G401 (cell line): ENCODE data around the gene KCNJ6. TPM values are rescaled to one million over a fixed set of nuclear protein-coding genes. Genes with fewer than 3 reads are reported as not detected.

Experiments used
- DNase-seq: peaks from one replicate; pipeline ENCODE4 v3.0.0-alpha.2; 2015; ENCODE audit warnings: low spot score
- in situ Hi-C: cut with HindIII; loops from 2 replicates; pipeline ENCODE4 v1.10.0; 2016; ENCODE audit warnings: low sequenced_read_pairs, mixed read lengths
- total RNA-seq: library from RNA; depleted of rRNA; stranded (reverse); fragments of >200 nt; shearing (Covaris generic); gene quantifications from 2 replicates; pipeline ENCODE4 v1.2.3, GENCODE V29; 2014

Gene KCNJ6
- total RNA-seq, 1 experiment from 2014 or later = not detected

GRCh38 chr21:37835481-37835880 is 80.8 kb downstream of the KCNJ6 start:
- DNase-seq = no peak
- in situ Hi-C loops = no loop called here

DNA sequence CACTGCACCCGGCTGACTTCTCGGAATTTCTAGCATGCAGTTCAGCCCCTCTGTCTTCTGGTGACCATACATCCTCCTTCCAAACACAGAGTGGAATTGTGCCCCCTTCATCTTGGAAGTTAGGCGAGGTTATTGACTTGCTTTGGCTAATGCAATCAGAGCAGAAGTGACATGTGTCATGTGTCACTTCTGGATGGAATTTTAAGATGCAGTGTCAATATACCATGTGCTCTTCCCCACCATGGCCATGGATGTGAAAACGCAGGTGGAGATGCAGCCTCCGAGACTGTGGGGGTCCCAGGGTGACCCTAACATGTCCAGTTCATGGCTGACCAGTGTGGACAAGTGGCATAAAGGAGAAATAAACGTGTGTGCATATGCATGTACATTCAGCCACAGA is 83.0 kb downstream of the KCNJ6 start:
- in situ Hi-C loops = no loop called here
- no peak for DNase-seq

DNA sequence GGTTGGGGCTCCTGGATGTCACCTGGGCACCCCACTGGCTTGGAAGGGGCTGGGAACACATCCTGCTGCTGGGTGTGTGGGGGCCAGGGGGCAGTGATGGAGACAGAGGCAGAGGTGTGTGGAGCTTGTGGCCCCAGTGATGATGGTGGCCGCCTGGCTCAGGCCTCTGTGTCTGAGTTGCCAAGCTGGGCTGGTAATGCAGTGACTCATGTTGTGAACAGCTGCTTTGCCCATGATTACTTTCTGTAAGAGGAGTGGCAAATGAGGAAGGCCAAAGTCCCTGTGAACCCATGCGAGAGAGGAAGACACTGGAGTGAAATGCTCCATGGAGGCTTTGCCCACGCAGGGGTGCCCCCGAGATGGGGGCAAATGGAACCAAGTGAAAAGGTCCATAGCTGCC is 86.8 kb downstream of the KCNJ6 start:
- DNase-seq = no peak
- in situ Hi-C loops = no loop called here

- DNase-seq = no peak
- in situ Hi-C loops = no loop called here
Measured at GRCh38 chr21:37828991-37829390, 87.3 kb downstream of the KCNJ6 start.

DNA sequence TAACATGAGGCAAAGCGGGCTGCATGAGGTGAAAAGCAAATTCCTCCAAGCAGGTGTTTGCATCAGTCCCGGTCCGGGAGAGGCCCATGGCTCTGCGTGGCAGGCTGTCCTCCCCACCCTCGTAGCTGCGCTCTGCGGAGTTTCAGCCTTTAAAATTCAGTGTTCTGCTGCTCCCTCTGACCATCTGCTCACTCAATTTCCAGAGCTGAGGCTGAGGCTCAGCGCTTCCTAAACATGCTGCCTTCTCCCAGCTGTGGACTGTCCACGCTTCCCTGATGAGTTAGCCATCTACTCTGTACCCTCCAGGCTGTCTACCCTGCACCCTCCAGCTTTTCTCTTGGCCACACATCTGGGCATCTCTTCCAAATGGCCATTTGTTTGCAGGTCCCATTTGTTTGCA is 87.7 kb downstream of the KCNJ6 start:
- DNase-seq = peak; percentile 70
- in situ Hi-C loops = no loop called here

DNA sequence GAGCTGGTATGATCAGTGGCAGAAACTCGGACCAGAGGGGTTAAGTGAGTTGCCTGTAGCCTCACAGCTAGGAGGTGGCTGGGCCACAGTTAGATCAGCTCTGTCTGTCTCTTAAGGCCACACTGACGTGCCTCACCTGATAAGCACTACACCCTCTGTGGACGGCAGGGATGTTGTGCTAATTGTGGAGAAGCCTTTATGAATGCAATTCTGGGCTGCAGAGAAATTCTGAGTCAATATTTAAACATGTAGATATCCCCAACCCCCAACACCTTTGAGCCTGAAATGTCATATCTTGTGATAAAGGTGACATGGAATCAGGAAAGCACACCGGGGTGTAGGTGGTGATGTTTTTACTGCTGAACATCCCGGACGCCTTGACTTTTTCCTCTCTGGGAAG is 88.3 kb downstream of the KCNJ6 start:
- in situ Hi-C loops = no loop called here
- DNase-seq = no peak

GRCh38 chr21:37821786-37822450 is 94.3 kb downstream of the KCNJ6 start:
- in situ Hi-C loops = no loop called here
- no peak for DNase-seq

DNA sequence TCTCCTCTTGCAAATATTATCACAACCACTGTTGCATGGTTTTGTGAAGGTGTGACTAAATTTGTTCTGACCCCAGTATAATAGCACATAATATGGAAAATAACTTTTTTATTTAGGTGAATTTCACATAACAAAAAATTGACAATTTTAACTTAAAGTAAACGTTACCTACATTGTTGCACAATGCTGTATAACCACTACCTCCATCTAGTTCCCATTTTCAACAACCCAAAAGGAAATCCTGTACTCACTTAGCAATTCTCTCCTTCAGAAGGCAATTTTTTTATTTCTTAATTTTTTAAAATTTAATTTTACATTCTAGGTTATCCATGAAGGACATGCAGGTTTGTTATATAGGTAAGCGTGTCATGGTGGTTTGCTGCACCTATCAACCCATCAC is 95.2 kb downstream of the KCNJ6 start:
- no peak for DNase-seq
- in situ Hi-C loops = no loop called here

DNA sequence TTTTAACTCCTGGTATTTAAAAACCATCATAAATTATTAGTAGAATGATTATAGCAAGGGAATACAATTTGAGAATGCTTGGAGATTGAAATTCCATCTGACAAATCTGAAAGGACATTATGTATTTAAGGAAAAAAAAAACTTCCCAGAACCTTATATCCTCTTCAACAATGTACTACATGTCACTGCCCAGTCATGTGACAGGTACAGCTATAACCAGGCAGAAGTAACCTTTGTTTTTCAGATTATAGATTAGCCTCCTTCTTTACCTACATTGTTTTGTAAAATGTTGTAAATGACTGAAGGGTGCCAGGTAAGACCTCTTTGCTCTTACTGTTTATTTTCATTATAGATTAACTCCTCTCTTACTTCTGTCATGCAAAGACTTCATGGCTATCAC is 96.9 kb downstream of the KCNJ6 start:
- in situ Hi-C loops = no loop called here
- DNase-seq = no peak

GRCh38 chr21:37817242-37817641 is 99.0 kb downstream of the KCNJ6 start:
- in situ Hi-C loops = no loop called here

GRCh38 chr21:37815893-37816292 is 100.4 kb downstream of the KCNJ6 start:
- in situ Hi-C loops = no loop called here
- DNase-seq = peak; percentile 10

More at GRCh38 chr21:37817242-37817641, 99.0 kb downstream of the KCNJ6 start:
- no peak for DNase-seq

DNA sequence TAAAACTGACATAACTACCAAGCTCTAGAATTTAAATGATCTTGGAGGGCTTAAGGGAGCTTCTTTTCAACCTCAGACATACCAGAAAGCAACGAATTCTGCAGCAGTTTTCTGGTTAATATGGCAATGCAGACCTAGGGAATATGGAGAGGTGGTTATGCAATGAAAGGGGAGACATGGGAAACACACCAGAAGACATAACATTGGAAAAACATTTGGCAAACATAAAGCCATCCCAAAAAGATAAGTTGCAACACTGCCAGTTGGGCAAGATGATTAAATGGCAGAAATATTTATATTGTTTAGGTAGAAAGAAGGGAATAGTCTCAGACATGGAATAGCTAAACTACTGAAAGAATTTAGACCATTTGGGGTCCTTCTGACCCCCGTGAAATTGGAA is 104.5 kb downstream of the KCNJ6 start:
- no peak for DNase-seq
- in situ Hi-C loops = no loop called here

GRCh38 chr21:37808261-37808660 is 108.0 kb downstream of the KCNJ6 start:
- in situ Hi-C loops = no loop called here

DNA sequence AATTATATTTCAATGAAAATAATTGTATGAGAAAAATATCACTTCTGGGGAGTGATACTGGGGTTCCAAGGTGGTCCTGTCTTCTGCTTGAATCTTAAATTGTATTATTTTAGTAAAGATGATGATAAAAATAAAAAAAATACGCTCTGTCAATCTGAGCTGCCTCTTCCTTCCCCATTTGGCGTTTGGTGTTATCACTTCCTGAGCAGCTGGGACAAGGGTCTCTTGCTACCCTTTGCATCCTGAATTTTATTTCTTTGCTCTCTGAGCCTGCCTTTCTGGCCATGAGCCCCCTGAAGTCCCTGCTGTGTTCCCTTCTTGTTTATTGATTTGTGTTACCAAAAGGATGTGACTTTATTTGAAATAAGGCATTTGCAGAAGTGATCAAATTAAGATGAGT is 111.0 kb downstream of the KCNJ6 start:
- DNase-seq = no peak
- in situ Hi-C loops = no loop called here

More at GRCh38 chr21:37808261-37808660, 108.0 kb downstream of the KCNJ6 start:
- DNase-seq = no peak

DNA sequence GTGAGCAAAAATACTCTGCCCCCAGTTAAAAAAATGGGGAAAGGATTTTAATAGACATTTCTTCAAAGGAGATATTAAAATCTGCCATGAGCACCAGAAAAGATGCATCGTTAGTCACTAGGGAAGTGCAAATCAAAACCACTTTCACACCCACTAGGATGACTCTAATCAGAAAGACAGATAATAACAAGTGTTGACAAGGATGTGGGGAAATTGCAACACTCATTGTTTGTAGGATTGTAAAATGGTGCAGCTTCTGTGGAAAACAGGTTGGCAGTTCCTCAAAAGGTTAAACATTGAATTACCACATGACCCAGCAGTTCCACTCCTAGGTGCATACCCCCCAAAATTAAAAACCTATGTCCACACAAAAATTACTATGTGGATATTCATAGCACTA is 112.3 kb downstream of the KCNJ6 start:
- DNase-seq = no peak
- in situ Hi-C loops = no loop called here

- no peak for DNase-seq
Measured at GRCh38 chr21:37803101-37803651, 113.1 kb downstream of the KCNJ6 start.

DNA sequence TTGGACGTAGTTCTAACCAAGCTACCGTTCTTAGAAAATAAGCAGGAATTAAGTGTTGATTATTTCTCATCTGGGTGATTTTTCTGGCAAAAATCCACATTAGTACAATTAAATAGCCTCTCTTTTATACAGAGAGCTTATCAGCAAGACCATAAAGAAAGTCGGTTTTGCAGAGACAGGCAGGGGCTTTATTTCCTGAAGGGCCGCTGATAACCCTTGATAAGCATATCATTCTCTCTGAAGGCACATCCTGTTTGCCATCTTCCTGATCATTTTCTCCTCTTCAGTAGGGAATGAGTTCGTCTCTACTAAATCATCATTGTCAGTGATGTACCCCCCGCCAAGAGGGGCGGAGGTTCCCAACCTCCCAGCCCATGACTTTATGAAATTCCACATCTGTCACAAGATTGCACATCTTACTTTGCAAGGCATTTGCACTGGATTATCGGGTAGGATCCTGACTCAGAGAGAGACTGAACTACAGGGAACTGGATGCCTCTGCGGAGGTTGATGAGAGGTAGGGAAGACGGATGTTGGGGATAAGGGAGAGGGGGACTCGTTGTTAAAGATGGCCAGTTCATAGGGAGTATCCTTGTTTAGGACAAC is 115.7 kb downstream of the KCNJ6 start:
- DNase-seq = no peak
- in situ Hi-C loops = no loop called here

More at GRCh38 chr21:37803101-37803651, 113.1 kb downstream of the KCNJ6 start:
- in situ Hi-C loops = no loop called here

DNA sequence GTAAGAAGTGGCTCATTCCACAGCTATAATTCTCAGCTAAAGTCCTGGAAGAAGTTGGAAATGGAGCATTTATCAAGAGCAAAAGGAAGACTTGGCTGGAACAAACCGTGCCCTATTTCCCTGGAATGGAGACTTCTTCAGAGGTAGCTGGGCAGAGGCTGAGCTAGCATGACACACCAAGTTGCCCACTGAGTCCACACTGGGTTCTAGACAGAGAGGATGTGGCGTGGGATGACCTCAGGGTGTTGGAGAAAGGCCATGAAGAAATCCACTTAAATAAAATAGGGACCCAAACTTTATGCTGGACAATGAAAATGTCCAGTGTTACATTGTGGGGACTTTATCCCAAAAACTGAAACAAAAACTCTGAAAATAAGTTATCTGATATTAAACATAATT is 116.2 kb downstream of the KCNJ6 start:
- in situ Hi-C loops = no loop called here

DNA sequence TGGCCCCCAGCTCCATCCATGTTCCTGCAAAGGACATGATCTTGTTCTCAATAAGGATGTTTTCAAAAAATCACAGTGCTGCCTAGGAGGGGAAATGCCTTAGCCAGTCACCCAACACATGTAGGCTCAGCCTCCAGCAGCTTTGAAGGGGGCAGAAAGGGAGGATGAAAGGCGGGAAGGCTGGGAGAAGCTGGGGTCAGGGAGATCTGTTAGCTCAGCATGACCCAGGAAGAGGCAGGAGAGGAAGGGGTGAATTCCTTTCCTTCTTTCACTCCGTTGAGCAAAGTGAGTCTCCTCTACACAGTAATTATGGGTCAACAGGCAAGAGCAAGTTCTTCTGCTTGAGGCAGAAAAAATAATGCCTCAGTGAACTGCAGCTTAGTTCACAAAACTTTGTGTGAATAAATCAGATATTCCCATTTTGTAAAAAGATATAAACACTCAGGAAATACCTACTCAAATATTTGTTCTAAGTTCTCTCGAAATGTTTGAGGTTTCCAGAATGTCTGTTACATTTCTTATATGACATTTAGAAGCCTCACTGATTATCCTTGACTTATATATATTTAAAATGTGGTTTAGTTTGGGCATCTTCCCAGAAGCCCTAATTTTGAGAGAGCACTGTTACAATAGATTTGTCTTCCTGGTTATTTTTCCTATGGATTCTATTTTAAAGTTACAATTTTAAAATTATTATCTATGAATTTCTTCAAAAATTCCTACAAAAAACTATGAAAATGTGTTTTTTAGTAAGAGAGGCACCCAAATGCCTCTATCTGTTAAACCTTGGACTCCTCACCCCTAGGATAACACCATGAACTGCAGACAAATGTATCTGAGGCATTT is 116.8 kb downstream of the KCNJ6 start:
- no peak for DNase-seq
- in situ Hi-C loops = no loop called here

More for the DNA sequence above, 116.2 kb downstream of the KCNJ6 start:
- DNase-seq = no peak

- in situ Hi-C loops = no loop called here
- DNase-seq = no peak
Measured at GRCh38 chr21:37797403-37797802, 118.9 kb downstream of the KCNJ6 start.
